ENCODE measurements around the gene ANXA6. TPM values are rescaled to one million over a fixed set of nuclear protein-coding genes. Genes with fewer than 3 reads are reported as not detected.

The ANXA6 gene
- polyA plus RNA-seq, 3 donors, result 60.6 to 124 (median 93.5) TPM

DNA sequence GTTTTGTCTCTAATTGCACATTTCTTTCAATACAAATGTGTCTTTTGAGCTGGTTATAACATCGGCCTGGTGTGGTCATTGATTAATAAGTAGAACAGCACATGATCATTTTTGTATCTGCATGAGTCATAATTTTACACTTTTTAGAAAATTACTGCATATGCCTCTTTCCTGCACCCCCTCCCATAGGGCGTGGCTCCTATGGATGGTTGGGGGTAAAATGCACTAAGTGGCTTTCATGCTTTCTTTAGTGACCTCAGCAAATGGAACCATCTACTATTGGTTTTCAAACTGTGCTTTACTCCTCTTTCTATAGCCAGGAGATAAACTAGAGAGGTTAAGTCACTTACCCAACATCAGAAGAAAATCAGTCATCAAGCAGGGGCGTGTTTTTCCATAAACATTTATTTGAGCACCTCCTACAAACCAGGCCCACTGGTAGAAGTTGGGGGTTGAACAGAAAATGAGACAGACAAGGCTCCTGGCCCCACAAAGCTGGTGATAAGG lies 3.8 kb downstream of the ANXA6 start:
- Mint-ChIP-seq H3K4me1 (peaks cover 91% of the 10 kb centered on the region), H3K27ac (peak overlapping the region in 6 of 7 donors; percentile 27 to 98 (median 66)), H3K4me3 (no peak overlapping the region), H3K27me3 (ENCODE audit: low read depth in 3 of 3) (peaks cover 0 to 3% (median 2%) of the 10 kb centered on the region in 3 donors), H3K9me3 (no peaks in the 10 kb centered on the region), H3K36me3 (peaks cover 10 to 11% of the 10 kb centered on the region in 2 donors)
- peaks cover 99% of the 10 kb centered on the region for H3K79me2 ChIP-seq (ENCODE audit: insufficient read depth, low read length)
- TF ChIP-seq, protein P1, sequence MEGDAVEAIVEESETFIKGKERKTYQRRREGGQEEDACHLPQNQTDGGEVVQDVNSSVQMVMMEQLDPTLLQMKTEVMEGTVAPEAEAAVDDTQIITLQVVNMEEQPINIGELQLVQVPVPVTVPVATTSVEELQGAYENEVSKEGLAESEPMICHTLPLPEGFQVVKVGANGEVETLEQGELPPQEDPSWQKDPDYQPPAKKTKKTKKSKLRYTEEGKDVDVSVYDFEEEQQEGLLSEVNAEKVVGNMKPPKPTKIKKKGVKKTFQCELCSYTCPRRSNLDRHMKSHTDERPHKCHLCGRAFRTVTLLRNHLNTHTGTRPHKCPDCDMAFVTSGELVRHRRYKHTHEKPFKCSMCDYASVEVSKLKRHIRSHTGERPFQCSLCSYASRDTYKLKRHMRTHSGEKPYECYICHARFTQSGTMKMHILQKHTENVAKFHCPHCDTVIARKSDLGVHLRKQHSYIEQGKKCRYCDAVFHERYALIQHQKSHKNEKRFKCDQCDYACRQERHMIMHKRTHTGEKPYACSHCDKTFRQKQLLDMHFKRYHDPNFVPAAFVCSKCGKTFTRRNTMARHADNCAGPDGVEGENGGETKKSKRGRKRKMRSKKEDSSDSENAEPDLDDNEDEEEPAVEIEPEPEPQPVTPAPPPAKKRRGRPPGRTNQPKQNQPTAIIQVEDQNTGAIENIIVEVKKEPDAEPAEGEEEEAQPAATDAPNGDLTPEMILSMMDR (IDR thresholded peaks at IDR 0.05), result no peak
- no peaks in the 10 kb centered on the region for H3K27me3 ChIP-seq (ENCODE audit: control insufficient read depth in 2 of 2, insufficient read depth in 2 of 2, low read length in 2 of 2)
- H4K20me1 ChIP-seq (ENCODE audit: insufficient read depth, low read length), result peaks cover 19% of the 10 kb centered on the region
- no peak overlapping the region for H3K4me2 ChIP-seq (replicated peaks; ENCODE audit: extremely low read depth, low read length, poor library complexity, severe bottlenecking)
- intact Hi-C loops (cut with micrococcal nuclease), result no loop called here
- no peaks in the 10 kb centered on the region for H3K36me3 ChIP-seq (replicated peaks in 1 of 2; ENCODE audit: control insufficient read depth in 1 of 2, insufficient read depth in 2 of 2, low read length in 2 of 2)
- DNase-seq, result no peak
- H3K4me1 ChIP-seq (ENCODE audit: control insufficient read depth in 1 of 2, insufficient read depth in 2 of 2, low read length in 2 of 2), result peaks cover 87 to 96% of the 10 kb centered on the region in 2 donors
- H2AFZ ChIP-seq (ENCODE audit: insufficient read depth, low read depth, low read length, poor library complexity, severe bottlenecking), result no peak overlapping the region
- no CpG with 5 or more reads among the region's 3 CpGs for WGBS (ENCODE audit: insufficient coverage)
- no peaks in the 10 kb centered on the region for H3K9me3 ChIP-seq (replicated peaks in 1 of 2; ENCODE audit: control insufficient read depth in 1 of 2, insufficient read depth in 1 of 2, low read length in 2 of 2)
- peak overlapping the region in 1 of 2 donors; percentile 87 for H3K27ac ChIP-seq (ENCODE audit: low read depth in 1 of 2, low read length in 2 of 2)
- no peak overlapping the region for H3K4me3 ChIP-seq (replicated peaks in 1 of 3; ENCODE audit: low read depth in 2 of 3, low read length in 3 of 3)
- H3K9ac ChIP-seq (ENCODE audit: insufficient read depth, low read length, poor library complexity, severe bottlenecking), result no peak overlapping the region

DNA sequence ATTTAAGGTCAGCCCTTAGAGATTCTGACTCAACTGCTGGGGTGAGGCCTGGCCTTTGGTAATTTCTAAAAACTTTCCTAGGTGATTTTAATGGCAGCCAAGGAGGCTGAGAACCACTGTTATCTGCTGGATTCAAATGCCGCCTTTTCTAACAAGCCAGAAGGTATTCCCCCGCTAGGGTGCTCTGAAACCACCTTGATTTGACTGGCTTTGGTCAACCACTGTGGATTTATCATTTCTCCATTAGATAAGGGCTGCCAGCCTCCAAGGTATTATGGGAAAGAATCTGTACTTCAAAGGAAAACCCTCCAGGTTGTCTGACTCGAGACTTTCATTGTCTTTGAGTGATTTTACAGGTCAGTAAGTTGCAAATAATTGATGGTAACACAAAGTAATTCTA lies 4.3 kb downstream of the ANXA6 start:
- intact Hi-C loops (cut with micrococcal nuclease), result no loop called here
- DNase-seq, result no peak
- no peaks in the 10 kb centered on the region for H3K9me3 Mint-ChIP-seq
- Histone ChIP-seq H4K20me1 (ENCODE audit: insufficient read depth, low read length) (peaks cover 19% of the 10 kb centered on the region), H3K36me3 (replicated peaks in 1 of 2; ENCODE audit: control insufficient read depth in 1 of 2, insufficient read depth in 2 of 2, low read length in 2 of 2) (no peaks in the 10 kb centered on the region), H3K4me3 (replicated peaks in 1 of 3; ENCODE audit: low read depth in 2 of 3, low read length in 3 of 3) (no peak overlapping the region), H3K9ac (ENCODE audit: insufficient read depth, low read length, poor library complexity, severe bottlenecking) (no peak overlapping the region), H3K4me1 (ENCODE audit: control insufficient read depth in 1 of 2, insufficient read depth in 2 of 2, low read length in 2 of 2) (peaks cover 89 to 98% of the 10 kb centered on the region in 2 donors), H3K9me3 (replicated peaks in 1 of 2; ENCODE audit: control insufficient read depth in 1 of 2, insufficient read depth in 1 of 2, low read length in 2 of 2) (no peaks in the 10 kb centered on the region), H2AFZ (ENCODE audit: insufficient read depth, low read depth, low read length, poor library complexity, severe bottlenecking) (no peak overlapping the region), H3K27me3 (ENCODE audit: control insufficient read depth in 2 of 2, insufficient read depth in 2 of 2, low read length in 2 of 2) (no peaks in the 10 kb centered on the region), H3K27ac (ENCODE audit: low read depth in 1 of 2, low read length in 2 of 2) (peak overlapping the region in 1 of 2 donors; percentile 87), H3K4me2 (replicated peaks; ENCODE audit: extremely low read depth, low read length, poor library complexity, severe bottlenecking) (no peak overlapping the region), H3K79me2 (ENCODE audit: insufficient read depth, low read length) (peaks cover 99% of the 10 kb centered on the region)
- peaks cover 91% of the 10 kb centered on the region for H3K4me1 Mint-ChIP-seq
- TF ChIP-seq, protein P1 (IDR thresholded peaks at IDR 0.05), result no peak
- 90% methylated on average over 2 of the region's 3 CpGs for WGBS (ENCODE audit: insufficient coverage)
- peaks cover 11 to 13% of the 10 kb centered on the region in 2 donors for H3K36me3 Mint-ChIP-seq
- peak overlapping the region in 6 of 7 donors; percentile 54 to 98 (median 92) for H3K27ac Mint-ChIP-seq
- H3K4me3 Mint-ChIP-seq, result no peak overlapping the region
- H3K27me3 Mint-ChIP-seq (ENCODE audit: low read depth in 3 of 3), result peaks cover 0 to 2% (median under 1%) of the 10 kb centered on the region in 3 donors

All from CD14-positive monocyte (primary cell).